Right ventricle myocardium inferior (tissue), 1 donor: ENCODE measurements around the gene FYB1. TPM values are rescaled to one million over a fixed set of nuclear protein-coding genes. Genes with fewer than 3 reads are reported as not detected.
A peak's percentile ranks its signal among the peaks of the same experiment; 100 is the strongest.

Experiments
- ATAC-seq: fragments of 200-7000 bp; cut with Tn5 transposase; one replicate; pipeline ENCODE4 v1.9.1; 2020; ENCODE audit warnings: mild to moderate bottlenecking, moderate library complexity
- DNase-seq: peaks from one replicate; pipeline ENCODE4 v3.0.0; 2021; ENCODE audit errors: missing footprints
- intact Hi-C: fragments of 100-400 bp; cut with DNase I; formaldehyde crosslinking; loops from one replicate; pipeline ENCODE4 v1.11.0; 2022
- total RNA-seq: library from RNA; stranded (reverse); fragmentation: NEBNext Ultra II Directional; extraction: Animal tissue kit (Norgen Biotek cat#: 25700); gene quantifications from one replicate; pipeline ENCODE4 v1.2.1, GENCODE V29; 2021
- donor health status: DM: no; HTN: yes; CAD: no; lungs with severe emphysema.

FYB1 gene
- total RNA-seq, 1 donor from 2014 or later: 4.7 TPM

GRCh38 chr5:39175273-39175955 lies 43.9 kb downstream of the FYB1 start:
- intact Hi-C loops: no loop called here
- DNase-seq: no peak
- ATAC-seq: no peak

GRCh38 chr5:39173069-39173468 lies 46.3 kb downstream of the FYB1 start:
- DNase-seq: no peak
- intact Hi-C loops: no loop called here

GRCh38 chr5:39172593-39172992 lies 46.8 kb downstream of the FYB1 start:
- intact Hi-C loops: no loop called here
- no peak for ATAC-seq

More at GRCh38 chr5:39173069-39173468, 46.3 kb downstream of the FYB1 start:
- ATAC-seq: no peak

GRCh38 chr5:39171647-39172046 lies 47.7 kb downstream of the FYB1 start:
- DNase-seq (no peak), ATAC-seq (no peak)
- intact Hi-C loops: no loop called here

More at GRCh38 chr5:39172593-39172992, 46.8 kb downstream of the FYB1 start:
- no peak for DNase-seq

- DNase-seq (no peak), ATAC-seq (no peak)
- intact Hi-C loops: no loop called here
Observed at GRCh38 chr5:39169081-39169480, 50.3 kb downstream of the FYB1 start.

- ATAC-seq (no peak), DNase-seq (no peak)
- intact Hi-C loops: no loop called here
Observed at GRCh38 chr5:39167972-39168342, 51.4 kb downstream of the FYB1 start.

- ATAC-seq (no peak), DNase-seq (no peak)
- intact Hi-C loops: no loop called here
Observed at GRCh38 chr5:39167141-39167971, 52.0 kb downstream of the FYB1 start.

GRCh38 chr5:39164529-39165402 lies 54.6 kb downstream of the FYB1 start:
- no peak for ATAC-seq
- no peak for DNase-seq
- intact Hi-C loops: no loop called here

- no peak for DNase-seq
- intact Hi-C loops: no loop called here
- ATAC-seq: no peak
Observed at GRCh38 chr5:39164016-39164415, 55.3 kb downstream of the FYB1 start.

GRCh38 chr5:39161578-39161977 lies 57.8 kb downstream of the FYB1 start:
- ATAC-seq (no peak), DNase-seq (no peak)
- intact Hi-C loops: no loop called here

- intact Hi-C loops: no loop called here
- DNase-seq (no peak), ATAC-seq (no peak)
Observed at GRCh38 chr5:39160576-39161213, 58.7 kb downstream of the FYB1 start.

GRCh38 chr5:39159811-39160490 lies 59.4 kb downstream of the FYB1 start:
- no peak for ATAC-seq
- intact Hi-C loops: no loop called here
- DNase-seq: no peak

GRCh38 chr5:39158786-39159185 lies 60.6 kb downstream of the FYB1 start:
- intact Hi-C loops: no loop called here

GRCh38 chr5:39158127-39158593 lies 61.2 kb downstream of the FYB1 start:
- intact Hi-C loops: no loop called here
- DNase-seq (peak; percentile 76), ATAC-seq (no peak)

More at GRCh38 chr5:39158786-39159185, 60.6 kb downstream of the FYB1 start:
- DNase-seq (no peak), ATAC-seq (no peak)

GRCh38 chr5:39157701-39158100 lies 61.7 kb downstream of the FYB1 start:
- ATAC-seq: no peak
- intact Hi-C loops: no loop called here
- DNase-seq: no peak

GRCh38 chr5:39156082-39156481 lies 63.3 kb downstream of the FYB1 start:
- ATAC-seq: no peak
- no peak for DNase-seq
- intact Hi-C loops: no loop called here

- no peak for DNase-seq
- intact Hi-C loops: no loop called here
- no peak for ATAC-seq
Observed at GRCh38 chr5:39151745-39152144, 67.6 kb downstream of the FYB1 start.

GRCh38 chr5:39149966-39150365 lies 69.4 kb downstream of the FYB1 start:
- intact Hi-C loops: loop anchor here (10.0 kb wide), 1 partner anchor 135 kb away; no protein-coding TSS in a partner anchor
- DNase-seq: no peak
- no peak for ATAC-seq
